ENCODE measurements around the gene NFIX.

The NFIX gene

GRCh38 chr19:13010038-13010991 is 15.0 kb downstream of the NFIX start:
- DNase-seq, result no peak

GRCh38 chr19:13010992-13011652 is 15.8 kb downstream of the NFIX start:
- no peak for DNase-seq

- no peak for DNase-seq
Observed at GRCh38 chr19:13011653-13012389, 16.5 kb downstream of the NFIX start.

- no peak for DNase-seq
Observed at GRCh38 chr19:13012390-13012689, 17.1 kb downstream of the NFIX start.

GRCh38 chr19:13012690-13013608 is 17.7 kb downstream of the NFIX start:
- DNase-seq, result no peak

GRCh38 chr19:13013649-13014048 is 18.4 kb downstream of the NFIX start:
- DNase-seq, result no peak

GRCh38 chr19:13014101-13014920 is 19.0 kb downstream of the NFIX start:
- DNase-seq, result no peak

- DNase-seq, result no peak
Observed at GRCh38 chr19:13014921-13015280, 19.6 kb downstream of the NFIX start.

- DNase-seq, result no peak
Observed at GRCh38 chr19:13015361-13016223, 20.3 kb downstream of the NFIX start.

- no peak for DNase-seq
Observed at GRCh38 chr19:13016245-13016627, 21.0 kb downstream of the NFIX start.

GRCh38 chr19:13016628-13017305 is 21.5 kb downstream of the NFIX start:
- DNase-seq, result no peak

GRCh38 chr19:13017306-13018034 is 22.2 kb downstream of the NFIX start:
- DNase-seq, result no peak

- DNase-seq, result no peak
Observed at GRCh38 chr19:13018035-13018914, 23.0 kb downstream of the NFIX start.

GRCh38 chr19:13019332-13019731 is 24.1 kb downstream of the NFIX start:
- DNase-seq, result no peak

- no peak for DNase-seq
Observed at GRCh38 chr19:13020002-13020414, 24.7 kb downstream of the NFIX start.

GRCh38 chr19:13022111-13022858 is 27.0 kb downstream of the NFIX start:
- DNase-seq, result no peak

- peak; percentile 32 for DNase-seq
Observed at GRCh38 chr19:13022859-13023636, 27.8 kb downstream of the NFIX start.
